Tibial artery (tissue), 4 donors: Measurements from ENCODE around the gene STXBP5L.
"Not testable (repeated sequence)": the region's sequence is repeated elsewhere in the genome, so short reads cannot be mapped to it uniquely, and the experiment has no call there.

Experiments used
- DNase-seq, 2 donors: peaks; one replicate each; pipeline ENCODE4 v3.0.0-alpha.2; 2019
- H3K27ac ChIP-seq, 2 donors: fragments of 200-600 bp; sonication (generic) in 1 of 2; 1 replicate in 1 of 2; 2 replicates in 1 of 2; pipeline ENCODE4 v1.5.1; 2018 to 2019; ENCODE audit warnings: mild to moderate bottlenecking in 1 of 2
- H3K27me3 ChIP-seq, 2 donors: fragments of 200-600 bp; sonication (generic) in 1 of 2; one replicate each; pipeline versions ENCODE4 v1.5.1 to v1.6.0; 2016 to 2019
- H3K36me3 ChIP-seq, 3 donors: fragments of 200-600 bp; sonication (generic) in 2 of 3; one replicate each; pipeline ENCODE4 v1.5.1; 2016 to 2019; ENCODE audit warnings: mild to moderate bottlenecking in 2 of 3
- H3K4me1 ChIP-seq, 4 donors: fragments of 200-600 bp; sonication (generic) in 2 of 4; 1 replicate in 3 of 4; 2 replicates in 1 of 4; pipeline ENCODE4 v1.5.1; 2016 to 2019
- H3K4me3 ChIP-seq, 2 donors: fragments of 200-600 bp; sonication (generic) in 1 of 2; 1 replicate in 1 of 2; 2 replicates in 1 of 2; pipeline ENCODE4 v1.5.1; 2018 to 2019; ENCODE audit warnings: mild to moderate bottlenecking in 2 of 2
- H3K9me3 ChIP-seq, 3 donors: fragments of 200-600 bp; sonication (generic) in 1 of 3; one replicate each; pipeline ENCODE4 v1.5.1; 2016 to 2019
- CTCF ChIP-seq, 2 experiments: fragments of 200-600 bp in 1 of 2; fragments of 450-650 bp in 1 of 2; IDR thresholded peaks; one replicate each; pipeline ENCODE4 v1.5.1; 2017 to 2019; ENCODE audit warnings: antibody characterized with exemption in 2 of 2, mild to moderate bottlenecking in 1 of 2, moderate library complexity in 1 of 2
- intact Hi-C: fragments of 100-400 bp; cut with DNase I; formaldehyde crosslinking; loops from one replicate; pipeline ENCODE4 v1.15.0; 2023; ENCODE audit warnings: low total_unique reads

The STXBP5L gene

GRCh38 chr3:121175083-121175482 lies 267.1 kb downstream of the STXBP5L start:
- H3K27ac ChIP-seq = no peak overlapping the region
- H3K4me1 ChIP-seq = no peaks in the 10 kb centered on the region
- H3K9me3 ChIP-seq = peaks cover 0 to 5% (median 0%) of the 10 kb centered on the region in 3 donors
- no peaks in the 10 kb centered on the region for H3K27me3 ChIP-seq
- no peak for DNase-seq
- no peaks in the 10 kb centered on the region for H3K36me3 ChIP-seq
- no peak for TF ChIP-seq CTCF (IDR thresholded peaks at IDR 0.05)
- intact Hi-C loops = no loop called here
- H3K4me3 ChIP-seq = no peak overlapping the region

- DNase-seq, H3K27me3 ChIP-seq, H3K36me3 ChIP-seq, intact Hi-C loops, H3K4me1 ChIP-seq, H3K4me3 ChIP-seq, H3K27ac ChIP-seq, H3K9me3 ChIP-seq: not testable (repeated sequence)
Observed at GRCh38 chr3:121190626-121191025, 282.6 kb downstream of the STXBP5L start.

GRCh38 chr3:121202573-121202972 lies 294.6 kb downstream of the STXBP5L start:
- H3K4me1 ChIP-seq = no peaks in the 10 kb centered on the region
- no peaks in the 10 kb centered on the region for H3K36me3 ChIP-seq
- DNase-seq = no peak
- no peaks in the 10 kb centered on the region for H3K27me3 ChIP-seq
- no peak overlapping the region for H3K27ac ChIP-seq
- no peak for TF ChIP-seq CTCF (IDR thresholded peaks at IDR 0.05)
- H3K4me3 ChIP-seq = no peak overlapping the region
- H3K9me3 ChIP-seq = peaks cover 0 to 4% (median 0%) of the 10 kb centered on the region in 3 donors
- intact Hi-C loops = no loop called here

GRCh38 chr3:121223116-121223515 lies 315.1 kb downstream of the STXBP5L start:
- DNase-seq = no peak
- TF ChIP-seq CTCF (IDR thresholded peaks at IDR 0.05) = no peak
- no peaks in the 10 kb centered on the region for H3K4me1 ChIP-seq
- no peaks in the 10 kb centered on the region for H3K27me3 ChIP-seq
- H3K4me3 ChIP-seq = no peak overlapping the region
- H3K27ac ChIP-seq = no peak overlapping the region
- H3K36me3 ChIP-seq = no peaks in the 10 kb centered on the region
- intact Hi-C loops = no loop called here
- no peaks in the 10 kb centered on the region for H3K9me3 ChIP-seq

- intact Hi-C loops = no loop called here
- Histone ChIP-seq H3K4me3 (no peak overlapping the region), H3K27ac (no peak overlapping the region), H3K27me3 (no peaks in the 10 kb centered on the region), H3K36me3 (no peaks in the 10 kb centered on the region), H3K9me3 (no peaks in the 10 kb centered on the region), H3K4me1 (no peaks in the 10 kb centered on the region)
- no peak for DNase-seq
- TF ChIP-seq CTCF (IDR thresholded peaks at IDR 0.05) = no peak
Observed at GRCh38 chr3:121228971-121229370, 321.0 kb downstream of the STXBP5L start.

GRCh38 chr3:121230194-121230593 lies 322.2 kb downstream of the STXBP5L start:
- H3K9me3 ChIP-seq, H3K4me1 ChIP-seq, H3K27ac ChIP-seq, DNase-seq, H3K4me3 ChIP-seq, intact Hi-C loops, H3K27me3 ChIP-seq, H3K36me3 ChIP-seq: not testable (repeated sequence)

GRCh38 chr3:121231872-121232271 lies 323.9 kb downstream of the STXBP5L start:
- Histone ChIP-seq H3K27ac (no peak overlapping the region), H3K4me1 (no peaks in the 10 kb centered on the region), H3K4me3 (no peak overlapping the region), H3K36me3 (no peaks in the 10 kb centered on the region), H3K27me3 (no peaks in the 10 kb centered on the region), H3K9me3 (no peaks in the 10 kb centered on the region)
- intact Hi-C loops = no loop called here
- no peak for TF ChIP-seq CTCF (IDR thresholded peaks at IDR 0.05)
- no peak for DNase-seq
